Fibroblast of villous mesenchyme (primary cell): ENCODE results near the gene KCNJ10. TPM values are rescaled to one million over a fixed set of nuclear protein-coding genes. Genes with fewer than 3 reads are reported as not detected.

Experiments
- DNase-seq: peaks from one replicate; pipeline ENCODE4 v3.0.0-alpha.2; 2010; ENCODE audit warnings: low read depth
- H3K4me3 ChIP-seq: 2 replicates; pipeline ENCODE4 v1.5.1; 2011; ENCODE audit warnings: low read depth, mild to moderate bottlenecking, low read length
- CTCF ChIP-seq: IDR thresholded peaks from 2 replicates; pipeline ENCODE4 v1.5.1; 2012; ENCODE audit warnings: low read depth, mild to moderate bottlenecking, low read length; ENCODE audit not compliant: insufficient read depth
- total RNA-seq: library from RNA; depleted of rRNA; stranded (reverse); fragments of >200 nt; gene quantifications from 2 replicates; pipeline ENCODE4 v1.2.3, GENCODE V29; 2012

The KCNJ10 gene
- total RNA-seq, 1 donor, result not detected

- TF ChIP-seq CTCF, result no peak
- DNase-seq, result no peak
- H3K4me3 ChIP-seq, result no peak overlapping the region
Observed at GRCh38 chr1:160005070-160005469, 64.9 kb downstream of the KCNJ10 start.

- TF ChIP-seq CTCF, result no peak
- H3K4me3 ChIP-seq, result no peak overlapping the region
- DNase-seq, result no peak
Observed at GRCh38 chr1:160004425-160004824, 65.5 kb downstream of the KCNJ10 start.

- no peak for DNase-seq
- no peak overlapping the region for H3K4me3 ChIP-seq
- TF ChIP-seq CTCF, result no peak
Observed at GRCh38 chr1:160004001-160004400, 66.0 kb downstream of the KCNJ10 start.

- no peak for DNase-seq
- no peak overlapping the region for H3K4me3 ChIP-seq
Observed at GRCh38 chr1:160001440-160001839, 68.5 kb downstream of the KCNJ10 start.

GRCh38 chr1:159999204-159999603 is 70.8 kb downstream of the KCNJ10 start:
- TF ChIP-seq CTCF, result no peak
- no peak overlapping the region for H3K4me3 ChIP-seq
- DNase-seq, result no peak

More at GRCh38 chr1:160001440-160001839, 68.5 kb downstream of the KCNJ10 start:
- TF ChIP-seq CTCF, result no peak

- no peak overlapping the region for H3K4me3 ChIP-seq
- DNase-seq, result peak; percentile 6
- TF ChIP-seq CTCF, result no peak
Observed at GRCh38 chr1:159996653-159997052, 73.3 kb downstream of the KCNJ10 start.

- no peak overlapping the region for H3K4me3 ChIP-seq
- TF ChIP-seq CTCF, result no peak
- DNase-seq, result no peak
Observed at GRCh38 chr1:159994896-159995295, 75.1 kb downstream of the KCNJ10 start.
